Upper lobe of left lung (tissue), 4 donors: Measurements from ENCODE around the gene CXCL14.

ENCODE experiments used
- CTCF ChIP-seq, 6 experiments: fragments of 450-650 bp in 4 of 6; fragments of 200-600 bp in 2 of 6; sonication (generic) in 2 of 6; IDR thresholded peaks; one replicate each; pipeline ENCODE4 v1.5.1; 2016 to 2019; ENCODE audit warnings: antibody characterized with exemption in 6 of 6
- EP300 ChIP-seq, 4 donors: sonication (generic); formaldehyde crosslinking; IDR thresholded peaks; one replicate each; pipeline ENCODE4 v1.5.1; 2017; ENCODE audit warnings: antibody characterized with exemption in 4 of 4, control low read depth in 2 of 4
- POLR2A ChIP-seq, 4 donors: fragments of 450-650 bp; IDR thresholded peaks; one replicate each; pipeline ENCODE4 v1.5.1; 2016 to 2017; ENCODE audit warnings: antibody characterized with exemption in 4 of 4, mild to moderate bottlenecking in 2 of 4

GRCh38 chr5:135571066-135571609, 7.7 kb downstream of the CXCL14 start:
- TF ChIP-seq CTCF (IDR thresholded peaks at IDR 0.05) (no peak), EP300 (IDR thresholded peaks at IDR 0.05) (no peak), POLR2A (IDR thresholded peaks at IDR 0.05) (no peak)
